Gastroesophageal sphincter (tissue), 4 donors: Measurements from ENCODE around the gene SF3A2. TPM values are rescaled to one million over a fixed set of nuclear protein-coding genes. Genes with fewer than 3 reads are reported as not detected.
"Not testable (repeated sequence)": the region's sequence is repeated elsewhere in the genome, so short reads cannot be mapped to it uniquely, and the experiment has no call there.

Experiments used
- ATAC-seq: fragments of 150-250 bp; one replicate; pipeline ENCODE4 v1.9.1; 2016; ENCODE audit warnings: mild to moderate bottlenecking, moderate library complexity
- H3K27ac ChIP-seq, 4 donors: fragments of 200-600 bp; sonication (generic) in 3 of 4; 1 replicate in 3 of 4; 2 replicates in 1 of 4; pipeline ENCODE4 v1.5.1; 2016 to 2019
- H3K27me3 ChIP-seq: fragments of 200-600 bp; sonication (generic); one replicate; pipeline ENCODE4 v1.5.1; 2019
- H3K36me3 ChIP-seq, 2 donors: fragments of 200-600 bp; sonication (generic); one replicate each; pipeline ENCODE4 v1.5.1; 2019; ENCODE audit warnings: control low read depth in 1 of 2
- H3K4me1 ChIP-seq, 3 donors: fragments of 200-600 bp; sonication (generic); 1 replicate in 2 of 3; 2 replicates in 1 of 3; pipeline ENCODE4 v1.5.1; 2016 to 2019; ENCODE audit warnings: control low read depth in 2 of 3
- H3K4me3 ChIP-seq, 2 donors: fragments of 200-600 bp; sonication (generic); one replicate each; pipeline ENCODE4 v1.5.1; 2019; ENCODE audit warnings: mild to moderate bottlenecking in 1 of 2, moderate library complexity in 1 of 2
- H3K9me3 ChIP-seq, 3 donors: fragments of 200-600 bp; sonication (generic); one replicate each; pipeline ENCODE4 v1.5.1; 2017 to 2019; ENCODE audit warnings: control low read depth in 2 of 3
- EP300 ChIP-seq: sonication (generic); formaldehyde crosslinking; IDR thresholded peaks from one replicate; pipeline ENCODE4 v1.6.1; 2017; ENCODE audit warnings: antibody characterized with exemption, mild to moderate bottlenecking
- POLR2A ChIP-seq, 2 donors: fragments of 450-650 bp; IDR thresholded peaks; one replicate each; pipeline ENCODE4 v1.6.1; 2017; ENCODE audit warnings: antibody characterized with exemption in 2 of 2, mild to moderate bottlenecking in 2 of 2, moderate library complexity in 1 of 2
- POLR2AphosphoS5 ChIP-seq: sonication (generic); formaldehyde crosslinking; IDR thresholded peaks from one replicate; pipeline ENCODE4 v1.6.1; 2017; ENCODE audit warnings: antibody characterized with exemption
- WGBS, 2 donors: methylation state at CpG; one replicate each; pipeline ENCODE4 v1.1.5; 2018; ENCODE audit warnings: low coverage in 1 of 2; 5-methylcytosine and 5-hydroxymethylcytosine counted together
- total RNA-seq, 4 donors: library from RNA; depleted of rRNA; stranded (reverse); fragments of >200 nt; gene quantifications; one replicate each; pipeline ENCODE4 v1.1.0, GENCODE V29; 2016
- TF ChIP-seq, protein P1 (sequence below), 4 experiments: fragments of 200-600 bp in 2 of 4; fragments of 450-650 bp in 2 of 4; sonication (generic) in 1 of 4; IDR thresholded peaks; one replicate each; pipeline ENCODE4 v1.5.1; 2017 to 2019; ENCODE audit warnings: antibody characterized with exemption in 4 of 4, mild to moderate bottlenecking in 2 of 4, moderate library complexity in 2 of 4

SF3A2 gene
- total RNA-seq, 4 donors from 2014 or later, result 27.5 to 40.3 (median 37.4) TPM

DNA sequence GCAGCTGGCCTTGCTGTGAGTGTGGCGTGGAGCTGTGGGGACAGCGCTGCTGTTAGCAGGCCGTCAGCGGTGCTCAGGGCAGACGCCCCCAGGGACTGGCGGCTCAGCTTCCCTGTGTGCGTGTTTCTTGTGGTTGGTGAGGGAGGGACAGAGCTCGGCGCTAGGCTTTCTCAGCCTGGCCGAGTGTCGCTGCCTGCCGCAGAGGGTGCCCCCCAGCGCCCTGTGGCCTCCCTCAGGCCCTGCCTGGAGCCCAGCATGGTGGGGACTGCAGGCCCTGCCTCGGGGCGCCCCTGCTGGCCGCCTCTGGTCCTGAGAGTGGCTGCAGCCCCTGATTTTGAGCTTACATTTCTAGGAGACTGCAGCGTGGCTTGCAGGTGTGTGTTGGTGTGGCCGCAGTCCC, 37.4 kb upstream of the SF3A2 start:
- Histone ChIP-seq H3K36me3 (peaks cover 0 to 89% of the 10 kb centered on the region in 2 donors), H3K27ac (no peak overlapping the region), H3K4me1 (peaks cover 0 to 10% (median 0%) of the 10 kb centered on the region in 3 donors), H3K4me3 (no peak overlapping the region), H3K27me3 (no peaks in the 10 kb centered on the region), H3K9me3 (no peaks in the 10 kb centered on the region)
- 87% methylated on average over 3 of the region's 18 CpGs; no CpG with 5 or more reads in 1 of the 2 donors for WGBS, 2 donors
- TF ChIP-seq POLR2A (IDR thresholded peaks at IDR 0.05) (no peak), POLR2AphosphoS5 (no peak), EP300 (no peak)
- TF ChIP-seq, protein P1, sequence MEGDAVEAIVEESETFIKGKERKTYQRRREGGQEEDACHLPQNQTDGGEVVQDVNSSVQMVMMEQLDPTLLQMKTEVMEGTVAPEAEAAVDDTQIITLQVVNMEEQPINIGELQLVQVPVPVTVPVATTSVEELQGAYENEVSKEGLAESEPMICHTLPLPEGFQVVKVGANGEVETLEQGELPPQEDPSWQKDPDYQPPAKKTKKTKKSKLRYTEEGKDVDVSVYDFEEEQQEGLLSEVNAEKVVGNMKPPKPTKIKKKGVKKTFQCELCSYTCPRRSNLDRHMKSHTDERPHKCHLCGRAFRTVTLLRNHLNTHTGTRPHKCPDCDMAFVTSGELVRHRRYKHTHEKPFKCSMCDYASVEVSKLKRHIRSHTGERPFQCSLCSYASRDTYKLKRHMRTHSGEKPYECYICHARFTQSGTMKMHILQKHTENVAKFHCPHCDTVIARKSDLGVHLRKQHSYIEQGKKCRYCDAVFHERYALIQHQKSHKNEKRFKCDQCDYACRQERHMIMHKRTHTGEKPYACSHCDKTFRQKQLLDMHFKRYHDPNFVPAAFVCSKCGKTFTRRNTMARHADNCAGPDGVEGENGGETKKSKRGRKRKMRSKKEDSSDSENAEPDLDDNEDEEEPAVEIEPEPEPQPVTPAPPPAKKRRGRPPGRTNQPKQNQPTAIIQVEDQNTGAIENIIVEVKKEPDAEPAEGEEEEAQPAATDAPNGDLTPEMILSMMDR (IDR thresholded peaks at IDR 0.05), result peak in 1 of 4 experiments; percentile 32
- no peak for ATAC-seq

DNA sequence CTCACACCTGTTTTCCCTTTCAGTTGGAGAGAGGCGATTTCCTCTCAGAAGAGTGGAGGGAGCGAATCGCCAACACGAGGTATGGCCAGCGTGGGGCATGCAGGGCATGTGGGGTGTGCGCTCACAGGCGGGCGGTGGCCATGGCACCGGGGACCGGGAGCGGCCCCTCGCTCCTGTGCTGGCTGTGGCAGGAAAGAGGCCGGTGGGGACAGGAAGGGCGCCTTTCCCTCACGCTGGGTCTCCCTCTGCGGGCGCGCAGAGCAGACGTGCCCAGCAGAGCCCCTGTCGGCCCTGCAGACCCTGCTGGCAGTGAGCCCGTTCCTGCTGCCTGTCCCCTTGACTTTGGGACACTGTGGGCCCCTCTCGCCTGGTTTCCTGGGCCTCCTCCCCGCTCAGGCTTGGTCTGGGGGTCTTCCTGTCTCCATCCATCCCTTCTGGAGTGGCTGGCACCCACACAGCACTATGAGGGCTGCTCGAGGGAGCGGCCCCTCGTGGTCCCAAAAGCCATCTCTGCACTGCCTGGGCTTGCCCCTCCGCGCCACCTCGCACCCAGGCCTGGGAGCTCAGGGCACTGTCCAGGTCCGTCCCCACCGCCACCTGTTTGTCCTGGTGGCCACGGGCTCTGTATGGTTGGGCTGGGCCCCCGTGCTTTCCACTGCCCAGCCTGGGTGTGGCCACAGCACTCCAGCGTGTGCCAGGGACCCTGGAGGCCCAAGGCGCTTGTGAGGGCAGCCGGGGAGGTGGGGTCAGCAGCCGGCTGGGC, 36.6 kb upstream of the SF3A2 start:
- TF ChIP-seq EP300 (no peak), POLR2AphosphoS5 (no peak), POLR2A (IDR thresholded peaks at IDR 0.05) (no peak)
- TF ChIP-seq, protein P1 (IDR thresholded peaks at IDR 0.05), result no peak
- Histone ChIP-seq H3K4me3 (no peak overlapping the region), H3K36me3 (peaks cover 0 to 89% of the 10 kb centered on the region in 2 donors), H3K4me1 (peaks cover 0 to 10% (median 0%) of the 10 kb centered on the region in 3 donors), H3K27ac (no peak overlapping the region), H3K27me3 (no peaks in the 10 kb centered on the region), H3K9me3 (no peaks in the 10 kb centered on the region)
- ATAC-seq, result no peak
- 75% methylated on average over 4 of the region's 37 CpGs; no CpG with 5 or more reads in 1 of the 2 donors for WGBS, 2 donors

DNA sequence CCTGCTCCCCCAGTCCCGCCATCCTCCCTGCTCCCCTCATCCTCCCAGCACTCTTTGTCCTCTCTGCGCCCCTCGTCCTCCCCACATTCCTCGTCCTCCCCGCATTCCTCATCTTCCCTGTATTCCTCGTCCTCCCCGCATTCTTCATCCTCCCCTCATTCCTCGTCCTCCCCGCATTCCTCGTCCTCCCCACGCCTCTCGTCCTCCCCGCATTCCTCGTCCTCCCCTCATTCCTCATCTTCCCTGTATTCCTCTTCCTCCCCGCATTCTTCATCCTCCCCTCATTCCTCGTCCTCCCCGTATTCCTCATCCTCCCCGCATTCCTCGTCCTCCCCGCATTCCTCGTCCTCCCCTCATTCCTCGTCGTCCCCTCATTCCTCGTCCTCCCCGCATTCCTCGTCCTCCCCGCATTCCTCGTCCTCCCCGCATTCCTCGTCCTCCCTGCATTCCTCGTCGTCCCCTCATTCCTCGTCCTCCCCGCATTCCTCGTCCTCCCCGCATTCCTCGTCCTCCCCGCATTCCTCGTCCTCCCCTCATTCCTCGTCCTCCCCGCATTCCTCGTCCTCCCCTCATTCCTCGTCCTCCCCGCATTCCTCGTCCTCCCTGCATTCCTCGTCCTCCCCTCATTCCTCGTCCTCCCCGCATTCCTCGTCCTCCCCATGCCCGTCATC, 35.9 kb upstream of the SF3A2 start:
- 88 to 95% methylated on average over 28 to 50 of the region's 50 CpGs for WGBS, 2 donors
- not testable (repeated sequence) for ATAC-seq
- peaks cover 0 to 89% of the 10 kb centered on the region in 2 donors for H3K36me3 ChIP-seq

DNA sequence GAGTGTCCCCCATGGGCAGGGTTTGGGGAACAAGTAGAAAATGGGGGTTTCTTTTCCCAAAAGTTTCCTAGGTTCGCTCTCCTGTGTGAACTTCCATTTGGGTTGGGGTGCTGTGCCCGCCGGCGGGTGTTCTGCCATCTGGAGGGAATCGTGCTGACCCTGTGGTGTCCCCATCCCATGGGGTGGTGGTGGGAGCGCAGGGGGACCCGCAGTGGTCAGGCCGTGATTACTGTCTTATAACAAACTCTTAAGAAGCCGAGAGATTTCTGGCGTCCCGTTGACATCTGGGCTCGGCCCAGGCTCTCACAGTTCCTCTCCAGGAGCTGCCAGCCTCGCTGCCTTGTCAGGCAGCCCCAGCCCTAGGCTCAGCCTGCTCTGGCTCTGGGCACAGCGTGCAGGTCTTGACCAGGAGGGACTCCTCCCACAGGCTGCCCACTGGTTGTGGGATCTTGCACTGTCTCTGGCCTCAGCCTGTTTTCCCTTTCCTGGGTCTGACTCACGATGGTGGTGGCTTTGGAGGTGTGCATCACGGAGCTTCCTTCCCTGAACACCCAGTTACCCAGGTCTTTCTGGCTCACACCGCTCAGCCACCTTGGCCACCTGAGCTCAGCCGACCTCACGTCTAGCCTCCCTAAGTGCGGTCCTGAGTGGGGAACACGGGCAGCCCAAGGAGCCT, 35.0 kb upstream of the SF3A2 start:
- no peak for TF ChIP-seq EP300
- no peak for TF ChIP-seq POLR2AphosphoS5
- TF ChIP-seq, protein P1 (IDR thresholded peaks at IDR 0.05), result no peak
- TF ChIP-seq POLR2A (IDR thresholded peaks at IDR 0.05), result no peak
- Histone ChIP-seq H3K4me3 (no peak overlapping the region), H3K27ac (no peak overlapping the region), H3K4me1 (peaks cover 0 to 10% (median 0%) of the 10 kb centered on the region in 3 donors), H3K27me3 (no peaks in the 10 kb centered on the region), H3K9me3 (no peaks in the 10 kb centered on the region), H3K36me3 (peaks cover 0 to 89% of the 10 kb centered on the region in 2 donors)
- 100% methylated on average over 1 of the region's 21 CpGs; no CpG with 5 or more reads in 1 of the 2 donors for WGBS, 2 donors
- ATAC-seq, result no peak

More for the DNA sequence above, 35.9 kb upstream of the SF3A2 start:
- not testable (repeated sequence) for H3K4me1 ChIP-seq, H3K27ac ChIP-seq, H3K9me3 ChIP-seq, H3K4me3 ChIP-seq, H3K27me3 ChIP-seq

DNA sequence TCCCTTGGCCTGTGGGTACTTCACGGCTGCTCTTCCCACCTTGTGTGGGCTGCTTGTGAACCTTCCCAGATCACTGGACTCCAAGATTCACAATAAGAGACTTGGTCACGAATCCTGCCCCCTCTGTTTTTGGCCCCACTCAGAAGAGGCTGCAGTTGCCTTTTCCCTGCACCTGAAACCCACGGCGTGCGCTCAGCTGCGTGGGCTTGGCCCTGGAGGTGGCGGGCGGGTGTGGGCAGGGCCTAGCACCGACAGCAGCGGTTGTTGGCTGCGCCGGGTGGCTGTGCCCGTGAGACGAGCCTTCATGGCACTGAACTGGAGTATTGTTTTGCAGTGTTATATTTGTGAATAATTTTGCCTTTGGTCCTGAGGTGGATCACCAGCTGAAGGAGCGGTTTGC, 34.3 kb upstream of the SF3A2 start:
- Histone ChIP-seq H3K9me3 (no peaks in the 10 kb centered on the region), H3K36me3 (peaks cover 0 to 89% of the 10 kb centered on the region in 2 donors), H3K4me1 (peaks cover 0 to 10% (median 0%) of the 10 kb centered on the region in 3 donors), H3K27me3 (no peaks in the 10 kb centered on the region), H3K27ac (no peak overlapping the region), H3K4me3 (no peak overlapping the region)
- no peak for ATAC-seq
- WGBS, 2 donors, result no CpG with 5 or more reads among the region's 15 CpGs
- TF ChIP-seq EP300, result no peak
- TF ChIP-seq POLR2A (IDR thresholded peaks at IDR 0.05), result no peak
- no peak for TF ChIP-seq POLR2AphosphoS5
- TF ChIP-seq, protein P1 (IDR thresholded peaks at IDR 0.05), result no peak
